HepG2 (cell line): Measurements from ENCODE around the gene PSD4.

Source experiments
- EP300 ChIP-seq, 3 experiments: sonication (generic) in 1 of 3; formaldehyde crosslinking in 1 of 3; IDR thresholded peaks; 2 replicates each; pipeline versions ENCODE4 v1.5.1 to v1.6.1; 2011 to 2020; ENCODE audit warnings: low read depth in 2 of 3, low read length in 2 of 3, borderline replicate concordance in 1 of 3, improper control_type of control experiment in 1 of 3, mild to moderate bottlenecking in 1 of 3, missing genetic modification reagents in 1 of 3, moderate library complexity in 1 of 3
- FIP1L1 ChIP-seq: fragments of 200-400 bp; formaldehyde crosslinking; IDR thresholded peaks from 2 replicates; pipeline ENCODE4 v1.6.1; 2018; ENCODE audit warnings: low read depth, mild to moderate bottlenecking, low read length, moderate library complexity, borderline replicate concordance; ENCODE audit not compliant: insufficient read depth
- HDAC6 ChIP-seq: fragments of 200-600 bp; sonication (generic); IDR thresholded peaks from 2 replicates; pipeline ENCODE4 v1.7.0; 2017; ENCODE audit warnings: mild to moderate bottlenecking, antibody characterized with exemption, low read length, low read depth
- HMGXB4 ChIP-seq, 2 experiments: sonication (generic) in 1 of 2; formaldehyde crosslinking in 1 of 2; IDR thresholded peaks; 2 replicates each; pipeline versions ENCODE4 v1.4.0 to v1.6.1; 2018 to 2020; ENCODE audit warnings: missing genetic modification reagents in 2 of 2, borderline replicate concordance in 1 of 2, low read depth in 1 of 2, mild to moderate bottlenecking in 1 of 2, missing biosample characterization in 1 of 2
- MXI1 ChIP-seq: IDR thresholded peaks from 3 replicates; pipeline ENCODE4 v1.6.1; 2012; ENCODE audit warnings: low read depth, low read length, inconsistent platforms, borderline replicate concordance
- RBM22 ChIP-seq: fragments of 200-400 bp; formaldehyde crosslinking; optimal IDR thresholded peaks from 2 replicates; pipeline ENCODE3; 2017; ENCODE audit warnings: mild to moderate bottlenecking, low read length, moderate library complexity
- REST ChIP-seq, 2 experiments: IDR thresholded peaks; 2 replicates each; pipeline ENCODE4 v1.6.1; 2011 to 2012; ENCODE audit warnings: low read length in 2 of 2, borderline replicate concordance in 1 of 2, low read depth in 1 of 2, mild to moderate bottlenecking in 1 of 2, moderate library complexity in 1 of 2
- SIN3A ChIP-seq: IDR thresholded peaks from 2 replicates; pipeline ENCODE4 v1.6.1; 2011; ENCODE audit warnings: low read depth, mild to moderate bottlenecking, control low read depth, low read length, borderline replicate concordance
- SMAD1 ChIP-seq: sonication (generic); formaldehyde crosslinking; IDR thresholded peaks from 2 replicates; pipeline ENCODE4 v1.4.0; 2020; ENCODE audit warnings: missing genetic modification reagents, low read depth, mild to moderate bottlenecking, borderline replicate concordance
- ZEB1 ChIP-seq: IDR thresholded peaks from 2 replicates; pipeline ENCODE4 v1.6.1; 2012; ENCODE audit warnings: mild to moderate bottlenecking, low read depth, inconsistent platforms; ENCODE audit not compliant: insufficient replicate concordance
- TF ChIP-seq, protein P1 (sequence below): sonication (generic); formaldehyde crosslinking; IDR thresholded peaks from 2 replicates; pipeline ENCODE4 v1.5.0; 2020; ENCODE audit warnings: mild to moderate bottlenecking, missing genetic modification reagents, borderline replicate concordance
- TF ChIP-seq, protein P2 (sequence below): sonication (generic); formaldehyde crosslinking; IDR thresholded peaks from 2 replicates; pipeline ENCODE4 v1.4.0; 2020; ENCODE audit warnings: missing genetic modification reagents

DNA sequence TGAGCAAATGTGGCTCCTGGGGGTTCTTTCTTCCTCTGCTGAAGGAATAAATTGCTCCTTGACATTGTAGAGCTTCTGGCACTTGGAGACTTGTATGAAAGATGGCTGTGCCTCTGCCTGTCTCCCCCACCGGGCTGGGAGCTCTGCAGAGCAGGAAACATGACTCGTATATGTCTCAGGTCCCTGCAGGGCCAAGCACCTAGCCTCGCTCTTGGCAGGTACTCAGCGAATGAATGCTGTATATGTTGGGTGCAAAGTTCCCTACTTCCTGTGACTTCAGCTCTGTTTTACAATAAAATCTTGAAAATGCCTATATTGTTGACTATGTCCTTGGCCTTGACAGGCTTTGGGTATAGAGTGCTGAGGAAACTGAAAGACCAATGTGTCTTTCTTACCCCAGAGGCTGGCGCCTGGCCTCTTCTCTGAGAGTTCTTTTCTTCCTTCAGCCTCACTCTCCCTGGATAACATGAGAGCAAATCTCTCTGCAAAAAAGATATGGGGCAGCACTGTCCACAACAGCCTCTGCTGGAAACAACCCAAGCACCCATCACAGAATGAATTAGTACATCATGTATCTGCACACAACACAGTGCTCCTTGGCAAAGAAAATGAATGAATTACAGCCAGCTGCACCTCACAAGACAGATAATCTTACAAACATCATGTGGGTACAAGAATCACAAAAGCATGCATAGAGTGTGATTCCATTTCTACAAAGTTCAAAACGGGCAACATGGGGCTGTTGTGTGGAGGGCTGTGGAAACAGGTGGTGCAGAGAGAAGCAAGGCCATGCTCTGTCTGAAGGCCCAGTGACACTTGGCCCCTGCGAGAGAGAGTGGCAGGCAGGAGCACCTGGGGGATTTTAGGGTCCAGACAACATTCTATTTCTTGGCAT is 39.8 kb upstream of the PSD4 start:
- TF ChIP-seq, protein P1, sequence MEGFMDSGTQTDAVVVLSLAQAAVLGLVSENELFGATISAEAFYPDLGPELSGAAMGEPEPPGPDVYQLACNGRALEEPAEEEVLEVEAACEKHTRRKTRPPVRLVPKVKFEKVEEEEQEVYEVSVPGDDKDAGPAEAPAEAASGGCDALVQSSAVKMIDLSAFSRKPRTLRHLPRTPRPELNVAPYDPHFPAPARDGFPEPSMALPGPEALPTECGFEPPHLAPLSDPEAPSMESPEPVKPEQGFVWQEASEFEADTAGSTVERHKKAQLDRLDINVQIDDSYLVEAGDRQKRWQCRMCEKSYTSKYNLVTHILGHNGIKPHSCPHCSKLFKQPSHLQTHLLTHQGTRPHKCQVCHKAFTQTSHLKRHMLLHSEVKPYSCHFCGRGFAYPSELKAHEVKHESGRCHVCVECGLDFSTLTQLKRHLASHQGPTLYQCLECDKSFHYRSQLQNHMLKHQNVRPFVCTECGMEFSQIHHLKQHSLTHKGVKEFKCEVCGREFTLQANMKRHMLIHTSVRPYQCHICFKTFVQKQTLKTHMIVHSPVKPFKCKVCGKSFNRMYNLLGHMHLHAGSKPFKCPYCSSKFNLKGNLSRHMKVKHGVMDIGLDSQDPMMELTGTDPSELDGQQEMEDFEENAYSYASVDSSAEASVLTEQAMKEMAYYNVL (CRISPR knock-in tag): no peak
- TF ChIP-seq SMAD1 (CRISPR knock-in tag): no peak
- no peak for TF ChIP-seq FIP1L1
- TF ChIP-seq MXI1: no peak
- TF ChIP-seq ZEB1: no peak
- no peak for TF ChIP-seq REST (IDR thresholded peaks at IDR 0.05; ENCODE audit: borderline replicate concordance in 1 of 2, low read depth in 1 of 2, low read length in 2 of 2)
- no peak for TF ChIP-seq HDAC6
- TF ChIP-seq EP300 (IDR thresholded peaks at IDR 0.05; ENCODE audit: low read depth in 2 of 2, low read length in 2 of 2): no peak
- TF ChIP-seq EP300 (CRISPR knock-in tag; IDR thresholded peaks at IDR 0.05; ENCODE audit: borderline replicate concordance): no peak
- no peak for TF ChIP-seq RBM22
- no peak for TF ChIP-seq HMGXB4 (CRISPR knock-in tag; IDR thresholded peaks at IDR 0.05; ENCODE audit: borderline replicate concordance in 1 of 2, low read depth in 1 of 2)
- TF ChIP-seq SIN3A: no peak
- TF ChIP-seq, protein P2, sequence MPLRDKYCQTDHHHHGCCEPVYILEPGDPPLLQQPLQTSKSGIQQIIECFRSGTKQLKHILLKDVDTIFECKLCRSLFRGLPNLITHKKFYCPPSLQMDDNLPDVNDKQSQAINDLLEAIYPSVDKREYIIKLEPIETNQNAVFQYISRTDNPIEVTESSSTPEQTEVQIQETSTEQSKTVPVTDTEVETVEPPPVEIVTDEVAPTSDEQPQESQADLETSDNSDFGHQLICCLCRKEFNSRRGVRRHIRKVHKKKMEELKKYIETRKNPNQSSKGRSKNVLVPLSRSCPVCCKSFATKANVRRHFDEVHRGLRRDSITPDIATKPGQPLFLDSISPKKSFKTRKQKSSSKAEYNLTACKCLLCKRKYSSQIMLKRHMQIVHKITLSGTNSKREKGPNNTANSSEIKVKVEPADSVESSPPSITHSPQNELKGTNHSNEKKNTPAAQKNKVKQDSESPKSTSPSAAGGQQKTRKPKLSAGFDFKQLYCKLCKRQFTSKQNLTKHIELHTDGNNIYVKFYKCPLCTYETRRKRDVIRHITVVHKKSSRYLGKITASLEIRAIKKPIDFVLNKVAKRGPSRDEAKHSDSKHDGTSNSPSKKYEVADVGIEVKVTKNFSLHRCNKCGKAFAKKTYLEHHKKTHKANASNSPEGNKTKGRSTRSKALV (CRISPR knock-in tag): no peak
